COLO668 (cell line): ENCODE results near the gene SCT.

Experiments used
- DNase-seq: peaks from one replicate; lab custom pipeline; 2025; ENCODE audit not compliant: unreplicated experiment; lab: John Stamatoyannopoulos, UW

SCT gene

DNA sequence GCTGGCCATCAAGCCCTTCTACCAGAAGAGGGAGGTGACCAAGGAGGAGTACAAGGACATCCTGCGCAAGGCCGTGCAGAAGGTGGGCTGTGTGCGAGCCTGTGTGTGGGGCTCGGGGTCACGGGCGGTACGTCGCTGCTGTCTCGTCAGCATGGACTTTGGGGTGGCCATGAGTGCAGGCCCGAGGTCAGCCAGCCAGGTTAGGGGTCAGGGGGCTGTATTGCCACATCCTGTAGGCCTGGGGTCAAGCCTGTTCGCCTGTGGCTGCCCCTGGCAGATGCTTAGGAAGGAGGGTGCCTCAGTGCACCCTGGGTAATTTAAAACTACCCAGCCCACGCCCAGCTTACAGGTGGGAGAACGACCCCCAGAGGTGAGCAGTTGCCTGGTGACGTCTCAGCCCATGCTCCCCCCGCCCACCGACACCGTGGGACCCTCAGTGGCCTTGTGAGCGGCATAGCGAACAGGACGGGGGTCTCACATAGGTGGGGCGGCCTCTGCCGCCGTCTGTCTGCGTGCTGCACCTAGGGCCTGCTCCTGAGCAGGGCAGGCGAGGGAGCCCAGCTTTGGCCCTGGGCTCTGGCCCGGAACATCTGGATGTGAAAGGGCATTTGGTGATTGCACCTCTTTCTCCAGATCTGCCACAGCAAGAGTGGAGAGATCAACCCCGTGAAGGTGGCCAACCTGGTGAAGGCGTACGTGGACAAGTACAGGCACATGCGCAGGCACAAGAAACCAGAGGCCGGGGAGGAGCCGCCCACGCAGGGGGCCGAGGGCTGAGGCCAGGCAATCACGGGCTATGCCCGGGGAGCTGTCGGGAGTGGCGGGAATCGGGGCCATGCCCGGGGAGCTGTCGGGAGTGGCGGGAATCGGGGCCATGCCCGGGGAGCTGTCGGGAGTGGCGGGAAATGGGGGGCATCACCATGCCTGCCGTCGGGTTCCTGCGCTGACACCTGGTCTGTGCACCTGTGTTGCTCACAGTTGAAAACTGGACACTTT, 15.7 kb downstream of the SCT start:
- DNase-seq, result no peak

GRCh38 chr11:610146-610801, 16.7 kb downstream of the SCT start:
- no peak for DNase-seq

- DNase-seq, result no peak
These were observed 17.6 kb downstream of the SCT start for GRCh38 chr11:609341-609811.

GRCh38 chr11:608791-609251, 18.2 kb downstream of the SCT start:
- no peak for DNase-seq

DNA sequence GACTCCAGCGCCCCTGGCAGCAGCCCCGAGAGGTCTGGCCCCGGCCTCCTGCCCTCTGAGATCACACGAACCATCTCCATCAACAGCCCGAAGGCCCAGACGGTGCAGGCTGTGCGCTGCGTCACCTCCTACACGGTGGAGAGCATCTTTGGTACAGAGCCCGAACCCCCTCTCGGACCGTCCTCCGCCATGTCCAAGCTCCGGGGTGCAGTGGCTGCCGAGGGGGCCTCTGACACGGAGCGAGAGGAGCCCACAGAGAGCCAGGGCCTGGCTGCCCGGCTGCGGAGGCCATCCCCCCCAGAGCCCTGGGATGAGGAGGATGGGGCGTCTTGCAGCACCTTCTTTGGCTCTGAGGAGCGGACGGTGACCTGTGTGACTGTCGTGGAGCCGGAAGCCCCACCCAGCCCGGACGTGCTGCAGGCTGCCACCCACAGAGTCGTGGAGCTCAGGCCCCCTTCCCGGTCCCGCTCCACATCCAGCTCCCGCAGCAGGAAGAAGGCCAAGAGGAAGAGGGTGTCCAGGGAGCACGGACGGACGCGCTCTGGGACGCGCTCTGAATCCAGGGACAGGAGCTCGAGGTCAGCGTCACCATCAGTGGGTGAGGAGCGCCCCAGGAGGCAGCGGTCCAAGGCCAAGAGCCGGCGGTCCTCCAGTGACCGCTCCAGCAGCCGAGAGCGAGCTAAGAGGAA, 18.9 kb downstream of the SCT start:
- no peak for DNase-seq

DNA sequence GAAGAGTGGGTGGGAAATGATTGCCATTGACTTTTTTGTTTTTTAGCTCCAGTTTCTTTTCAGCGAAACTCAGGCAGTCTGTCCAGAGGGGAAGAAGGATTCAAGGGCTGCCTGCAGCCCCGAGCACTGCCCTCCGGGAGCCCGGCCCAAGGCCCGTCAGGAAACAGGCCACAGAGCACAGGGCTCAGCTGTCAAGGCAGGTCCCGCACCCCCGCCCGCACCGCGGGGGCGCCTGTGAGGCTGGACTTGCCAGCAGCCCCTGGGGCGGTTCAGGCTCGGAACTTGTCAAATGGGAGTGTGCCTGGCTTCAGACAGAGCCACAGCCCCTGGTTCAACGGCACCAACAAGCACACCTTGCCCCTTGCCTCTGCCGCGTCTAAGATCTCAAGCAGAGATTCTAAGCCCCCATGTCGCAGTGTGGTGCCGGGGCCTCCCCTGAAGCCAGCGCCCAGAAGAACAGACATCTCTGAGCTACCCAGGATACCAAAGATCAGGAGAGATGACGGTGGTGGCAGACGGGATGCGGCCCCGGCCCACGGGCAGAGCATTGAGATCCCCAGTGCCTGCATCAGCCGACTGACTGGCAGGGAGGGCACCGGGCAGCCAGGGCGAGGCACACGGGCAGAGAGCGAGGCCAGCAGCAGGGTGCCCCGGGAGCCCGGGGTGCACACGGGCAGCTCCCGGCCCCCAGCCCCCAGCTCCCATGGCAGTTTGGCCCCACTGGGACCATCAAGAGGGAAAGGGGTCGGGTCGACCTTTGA, 19.8 kb downstream of the SCT start:
- no peak for DNase-seq

GRCh38 chr11:606245-606644, 20.7 kb downstream of the SCT start:
- DNase-seq, result no peak

- DNase-seq, result no peak
These were observed 21.5 kb downstream of the SCT start for GRCh38 chr11:605286-606129.

- DNase-seq, result no peak
These were observed 23.8 kb downstream of the SCT start for GRCh38 chr11:603154-603553.

DNA sequence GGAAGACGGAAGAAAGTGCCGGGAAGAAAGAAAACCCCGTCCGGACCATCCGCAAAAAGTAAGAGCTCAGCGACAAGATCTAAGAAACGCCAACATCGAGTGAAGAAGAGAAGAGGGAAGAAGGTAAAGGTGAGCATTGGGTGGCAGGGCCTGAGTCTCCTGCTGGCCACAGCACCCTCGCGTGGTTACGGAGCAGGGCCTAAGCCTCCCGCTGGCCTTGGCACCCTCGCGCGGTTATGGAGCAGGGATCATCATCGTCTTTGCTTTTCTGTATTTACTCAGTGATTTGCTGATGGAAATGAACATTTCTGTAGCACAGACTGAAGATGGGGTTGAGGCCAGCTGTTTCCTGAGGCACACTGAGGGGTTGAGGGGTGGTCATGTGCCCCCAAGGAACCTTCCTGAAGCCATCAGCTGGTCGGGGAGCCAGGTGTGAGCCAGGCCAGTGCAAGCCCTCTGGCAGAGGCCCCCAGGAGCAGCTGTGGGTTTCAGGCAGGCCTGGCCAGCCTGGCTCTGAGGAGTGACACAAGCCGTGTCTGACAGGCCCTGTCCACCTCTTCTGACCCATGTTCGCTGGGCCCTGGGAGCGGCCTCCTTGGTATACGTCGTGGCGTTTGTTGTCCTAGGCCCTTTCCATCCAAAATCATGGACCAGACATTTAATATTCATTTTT, 25.3 kb downstream of the SCT start:
- DNase-seq, result no peak

DNA sequence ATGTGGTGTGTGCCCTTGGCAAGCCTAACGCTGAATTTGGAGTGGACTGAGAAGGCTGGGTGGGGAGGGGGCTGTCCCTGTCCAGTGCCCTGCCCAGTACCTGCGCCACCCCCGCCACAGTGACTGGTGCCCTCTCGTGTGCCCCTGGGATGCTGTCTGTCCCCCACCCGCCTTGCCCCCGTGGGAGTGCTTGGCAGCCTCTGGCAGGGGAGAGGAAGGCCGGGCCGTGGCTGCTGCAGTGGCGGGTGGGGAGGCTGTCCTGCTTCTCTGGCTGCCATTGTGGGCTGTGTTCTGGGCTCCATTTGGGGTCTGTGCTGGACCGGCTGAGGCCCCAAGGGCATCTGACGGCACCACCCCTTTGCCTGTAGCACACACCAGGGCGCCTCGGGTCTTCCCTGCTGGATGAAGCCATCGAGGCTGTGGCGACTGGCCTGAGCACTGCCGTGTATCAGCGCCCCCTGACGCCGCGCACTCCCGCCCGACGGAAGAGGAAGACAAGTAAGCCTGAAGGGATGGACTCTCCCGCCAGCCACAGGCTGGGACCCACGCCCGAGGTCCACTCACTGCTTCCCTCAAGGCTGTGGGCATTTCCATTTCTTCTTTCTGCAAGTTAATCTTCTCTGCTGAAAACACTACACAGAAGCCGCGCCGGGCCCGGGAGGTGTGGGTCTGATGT, 28.8 kb downstream of the SCT start:
- DNase-seq, result no peak

DNA sequence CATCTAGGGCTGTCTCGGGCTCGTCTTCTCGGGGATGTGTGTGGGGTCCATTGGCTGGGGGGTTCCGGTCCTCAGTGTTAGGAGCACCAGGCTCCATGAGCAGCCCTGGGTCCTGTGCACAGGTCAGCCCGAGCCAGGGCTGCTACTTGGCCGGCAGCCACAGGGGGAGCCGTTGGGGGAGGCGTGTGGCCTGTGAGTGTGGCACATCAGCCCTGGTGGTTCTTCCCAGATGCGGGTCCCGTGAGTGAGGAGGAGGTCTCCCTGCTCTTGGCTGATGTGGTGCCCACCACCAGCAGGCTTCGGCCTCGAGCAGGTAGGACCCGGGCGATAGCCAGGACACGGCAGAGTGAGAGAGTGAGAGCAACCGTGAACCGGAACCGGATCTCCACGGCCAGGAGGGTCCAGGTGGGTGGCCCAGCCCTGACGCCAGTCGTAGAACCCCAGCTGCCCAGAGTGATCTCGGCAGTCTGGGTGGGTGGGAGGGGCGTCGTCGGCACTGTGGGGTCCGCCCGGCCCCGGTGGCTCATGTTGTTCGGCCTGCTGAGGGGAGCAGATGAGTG, 29.7 kb downstream of the SCT start:
- no peak for DNase-seq

GRCh38 chr11:596374-596773, 30.6 kb downstream of the SCT start:
- DNase-seq, result no peak

DNA sequence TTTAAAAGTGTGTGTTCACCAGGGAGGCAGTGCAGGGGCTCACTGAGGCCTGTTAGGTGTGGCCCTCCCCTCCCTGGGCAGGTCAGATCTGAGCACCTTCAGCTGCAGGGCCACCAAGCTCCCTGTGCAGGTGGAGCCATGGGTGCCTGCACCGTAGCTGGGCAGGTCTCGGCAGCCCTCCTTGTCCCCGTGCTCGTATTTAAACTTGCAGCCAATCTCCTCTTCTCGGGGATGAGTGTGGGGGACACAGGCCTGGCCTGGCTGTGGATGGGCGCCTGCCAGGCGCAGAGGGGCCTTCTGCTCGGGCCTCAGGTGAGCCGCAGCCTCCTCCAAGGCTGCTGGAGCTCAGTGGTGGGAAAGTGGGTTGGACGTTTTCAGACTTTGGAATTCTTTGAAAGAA, 31.6 kb downstream of the SCT start:
- no peak for DNase-seq

DNA sequence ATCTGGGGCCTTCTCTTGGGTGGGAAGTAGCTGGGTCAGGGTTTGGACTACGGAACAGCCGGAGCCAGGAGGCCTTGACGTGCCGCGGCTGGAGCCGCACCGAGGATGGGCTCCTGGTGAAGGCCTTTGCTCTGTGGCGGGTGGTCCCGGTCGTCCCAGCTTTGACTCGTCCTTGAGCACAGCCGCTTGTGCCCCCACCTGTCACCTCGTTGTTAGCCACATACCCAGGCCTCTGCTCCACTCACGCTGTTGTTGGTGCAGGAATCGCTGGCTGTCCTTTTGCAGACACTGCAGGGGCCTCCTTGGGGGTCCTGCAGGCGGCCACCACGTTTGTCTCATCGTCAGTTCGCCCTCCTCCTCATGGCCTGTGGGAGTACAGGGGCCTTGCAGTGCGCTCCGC, 33.6 kb downstream of the SCT start:
- no peak for DNase-seq

DNA sequence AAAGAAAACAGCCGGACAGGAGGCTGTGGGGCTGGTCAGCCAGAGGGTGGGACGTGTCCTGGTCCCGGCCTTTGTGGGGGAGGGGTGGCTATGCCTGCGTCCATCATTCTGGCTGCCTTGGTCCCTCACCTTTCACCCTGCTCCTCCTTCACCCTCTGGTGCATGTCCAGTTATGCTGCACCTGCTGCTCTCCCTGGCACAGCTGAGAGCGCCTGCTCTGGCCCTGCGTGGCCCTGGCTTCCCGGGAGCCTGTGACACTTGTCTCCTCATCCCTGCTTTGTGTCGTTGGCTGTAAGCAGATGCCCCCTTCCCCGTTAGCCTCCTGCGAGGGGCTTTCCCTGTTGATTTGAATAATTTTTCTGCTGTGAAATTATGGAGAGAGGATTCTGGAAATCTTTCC, 34.1 kb downstream of the SCT start:
- no peak for DNase-seq

- DNase-seq, result no peak
These were observed 34.5 kb downstream of the SCT start for GRCh38 chr11:592501-592900.

DNA sequence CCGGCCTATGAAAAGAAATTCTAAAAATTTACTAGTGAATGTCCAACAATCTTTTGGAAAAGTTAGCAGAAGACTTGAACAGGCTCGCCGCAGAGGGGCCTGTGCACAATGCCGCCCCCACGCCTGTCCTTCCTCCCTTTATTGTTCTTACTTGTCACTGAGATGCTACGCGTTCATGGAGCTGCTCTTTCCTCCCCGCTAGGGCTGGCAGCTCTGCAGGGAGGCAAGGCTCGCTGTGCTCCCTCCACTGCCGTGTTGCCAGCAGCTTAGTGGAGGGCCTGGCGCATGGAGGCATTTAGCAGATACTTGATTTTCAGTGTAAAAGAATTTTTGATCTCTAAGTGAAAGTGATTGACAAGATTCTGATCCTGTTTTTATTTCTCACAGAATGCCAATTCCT, 36.0 kb downstream of the SCT start:
- no peak for DNase-seq
